ENCODE measurements around the gene ADAMTS20. TPM values are rescaled to one million over a fixed set of nuclear protein-coding genes. Genes with fewer than 3 reads are reported as not detected.

ADAMTS20 gene
- total RNA-seq, 1 experiment from 2014 or later = 0.07 TPM

- Mint-ChIP-seq H3K9me3 (ENCODE audit: unreplicated experiment) (peaks cover 17% of the 10 kb centered on the region), H3K4me1 (ENCODE audit: low read depth, unreplicated experiment) (no peaks in the 10 kb centered on the region), H3K36me3 (ENCODE audit: insufficient read depth, unreplicated experiment) (no peaks in the 10 kb centered on the region), H3K4me3 (ENCODE audit: unreplicated experiment) (no peak overlapping the region), H3K27ac (ENCODE audit: unreplicated experiment) (no peak overlapping the region), H3K27me3 (ENCODE audit: insufficient read depth, unreplicated experiment) (no peaks in the 10 kb centered on the region)
- Histone ChIP-seq H3K9me3 (peaks cover 4% of the 10 kb centered on the region; the same call in 1 of the 2 replicates), H3K27me3 (replicated peaks; ENCODE audit: control insufficient read depth, insufficient read depth, low read length) (no peaks in the 10 kb centered on the region), H3K4me1 (no peaks in the 10 kb centered on the region), H3K36me3 (ENCODE audit: control insufficient read depth, insufficient read depth, low read length) (no peaks in the 10 kb centered on the region), H3K4me3 (ENCODE audit: low read depth, low read length) (no peak overlapping the region)
- ChIA-PET POLR2A (no interaction called here), CTCF (interaction anchor here (1.3 kb wide), 1 partner anchor 856 kb away, joined by 10 read pairs; no protein-coding TSS in a partner anchor)
- BruUV-seq (replicated peaks) = no TSS peak
- intact Hi-C loops (cut with micrococcal nuclease; ENCODE audit: unreplicated experiment) = loop anchor here (5.0 kb wide), 2 partner anchors 417 to 772 kb away; no protein-coding TSS in a partner anchor
- TF ChIP-seq CTCF (IDR thresholded peaks at IDR 0.05; ENCODE audit: insufficient read depth in 1 of 2, low read depth in 1 of 2, low read length in 1 of 2, severe bottlenecking in 1 of 2, unreplicated experiment in 1 of 2) = peak in 1 of 2 experiments; percentile 69
- DNase-seq = peak in 1 of 2 experiments; percentile 20
Measured at GRCh38 chr12:43338848-43339526, 213.0 kb downstream of the ADAMTS20 start.

- Mint-ChIP-seq H3K4me3 (ENCODE audit: unreplicated experiment) (no peak overlapping the region), H3K36me3 (ENCODE audit: insufficient read depth, unreplicated experiment) (no peaks in the 10 kb centered on the region), H3K27me3 (ENCODE audit: insufficient read depth, unreplicated experiment) (no peaks in the 10 kb centered on the region), H3K27ac (ENCODE audit: unreplicated experiment) (no peak overlapping the region), H3K4me1 (ENCODE audit: low read depth, unreplicated experiment) (no peaks in the 10 kb centered on the region), H3K9me3 (ENCODE audit: unreplicated experiment) (peaks cover 10% of the 10 kb centered on the region)
- Histone ChIP-seq H3K36me3 (ENCODE audit: control insufficient read depth, insufficient read depth, low read length) (no peaks in the 10 kb centered on the region), H3K27me3 (replicated peaks; ENCODE audit: control insufficient read depth, insufficient read depth, low read length) (no peaks in the 10 kb centered on the region), H3K4me1 (peaks cover 11% of the 10 kb centered on the region), H3K4me3 (ENCODE audit: low read depth, low read length) (no peak overlapping the region), H3K9me3 (no peaks in the 10 kb centered on the region)
- BruUV-seq (replicated peaks) = no TSS peak
- POLR2A ChIA-PET = no interaction called here
- DNase-seq = no peak
- no peak for TF ChIP-seq CTCF (IDR thresholded peaks at IDR 0.05; ENCODE audit: insufficient read depth in 1 of 2, low read depth in 1 of 2, low read length in 1 of 2, severe bottlenecking in 1 of 2, unreplicated experiment in 1 of 2)
- CTCF ChIA-PET = no interaction called here
- intact Hi-C loops (cut with micrococcal nuclease; ENCODE audit: unreplicated experiment) = loop anchor here (1.0 to 5.0 kb wide), 4 partner anchors 416 to 855 kb away; no protein-coding TSS in a partner anchor
Measured at GRCh38 chr12:43337571-43338444, 214.2 kb downstream of the ADAMTS20 start.

GRCh38 chr12:43336962-43337555, 214.9 kb downstream of the ADAMTS20 start:
- BruUV-seq (replicated peaks) = no TSS peak
- peaks cover 14% of the 10 kb centered on the region for H3K4me1 ChIP-seq
- H3K36me3 ChIP-seq (ENCODE audit: control insufficient read depth, insufficient read depth, low read length) = no peaks in the 10 kb centered on the region
- H3K27me3 ChIP-seq (replicated peaks; ENCODE audit: control insufficient read depth, insufficient read depth, low read length) = no peaks in the 10 kb centered on the region
- CTCF ChIA-PET = interaction anchor here (1.6 kb wide), 1 partner anchor 854 kb away, joined by 3 read pairs; no protein-coding TSS in a partner anchor
- H3K9me3 ChIP-seq = no peaks in the 10 kb centered on the region
- H3K27me3 Mint-ChIP-seq (ENCODE audit: insufficient read depth, unreplicated experiment) = no peaks in the 10 kb centered on the region
- peak; percentile 54 to 70 for TF ChIP-seq CTCF (IDR thresholded peaks at IDR 0.05; ENCODE audit: insufficient read depth in 1 of 2, low read depth in 1 of 2, low read length in 1 of 2, severe bottlenecking in 1 of 2, unreplicated experiment in 1 of 2)
- H3K4me1 Mint-ChIP-seq (ENCODE audit: low read depth, unreplicated experiment) = no peaks in the 10 kb centered on the region
- no peak overlapping the region for H3K27ac Mint-ChIP-seq (ENCODE audit: unreplicated experiment)
- POLR2A ChIA-PET = no interaction called here
- H3K9me3 Mint-ChIP-seq (ENCODE audit: unreplicated experiment) = peaks cover 3% of the 10 kb centered on the region
- no peak overlapping the region for H3K4me3 Mint-ChIP-seq (ENCODE audit: unreplicated experiment)
- DNase-seq = no peak
- intact Hi-C loops (cut with micrococcal nuclease; ENCODE audit: unreplicated experiment) = loop anchor here (1.0 to 5.0 kb wide), 4 partner anchors 415 to 854 kb away; no protein-coding TSS in a partner anchor
- no peak overlapping the region for H3K4me3 ChIP-seq (ENCODE audit: low read depth, low read length)
- no peaks in the 10 kb centered on the region for H3K36me3 Mint-ChIP-seq (ENCODE audit: insufficient read depth, unreplicated experiment)

Measured in Caco-2 (cell line).